CD4-positive, alpha-beta T cell (primary cell): ENCODE data around the gene ASRGL1. TPM values are rescaled to one million over a fixed set of nuclear protein-coding genes. Genes with fewer than 3 reads are reported as not detected.

Experiments
- ATAC-seq: fragments of 200-7000 bp; cut with Tn5 transposase; one replicate; pipeline ENCODE4 v1.10.0; 2022; ENCODE audit warnings: mild to moderate bottlenecking; ENCODE audit not compliant: poor library complexity
- CTCF ChIA-PET: fragments of 350-600 bp; sonication (Branson Sonifier 250); formaldehyde crosslinking; loops from one replicate; lab custom pipeline; 2021; ENCODE audit warnings: antibody characterized with exemption, inconsistent platforms; lab: Charles Lee
- POLR2A ChIA-PET: fragments of 350-600 bp; sonication (Branson Sonifier 250); formaldehyde crosslinking; loops from one replicate; lab custom pipeline; 2021; ENCODE audit warnings: antibody characterized with exemption, inconsistent platforms; lab: Charles Lee
- DNase-seq, 14 experiments: peaks; one replicate each; pipeline ENCODE4 v3.0.0-alpha.2; 2013 to 2020; ENCODE audit warnings: mixed read lengths in 2 of 14
- H3K27ac ChIP-seq, 2 donors: one replicate each; pipeline versions ENCODE4 v1.5.1 to v1.7.0; 2013; ENCODE audit warnings: low read length in 2 of 2, low read depth in 1 of 2, mild to moderate bottlenecking in 1 of 2
- H3K27me3 ChIP-seq, 2 experiments: 1 replicate in 1 of 2; 2 replicates in 1 of 2; pipeline versions ENCODE4 v1.6.1 to v1.7.0; 2013; ENCODE audit warnings: low read length in 2 of 2, control low read depth in 1 of 2, mild to moderate bottlenecking in 1 of 2, moderate library complexity in 1 of 2; ENCODE audit not compliant: insufficient read depth in 2 of 2, control insufficient read depth in 1 of 2
- H3K36me3 ChIP-seq: one replicate; pipeline ENCODE4 v1.6.1; 2013; ENCODE audit warnings: low read length, control low read depth; ENCODE audit not compliant: insufficient read depth
- H3K4me1 ChIP-seq: one replicate; pipeline ENCODE4 v1.6.1; 2013; ENCODE audit warnings: low read length, control low read depth; ENCODE audit not compliant: insufficient read depth
- H3K4me3 ChIP-seq: one replicate; pipeline ENCODE4 v1.5.1; 2013; ENCODE audit warnings: mild to moderate bottlenecking, low read length, moderate library complexity
- H3K9me3 ChIP-seq, 2 experiments: 1 replicate in 1 of 2; 2 replicates in 1 of 2; pipeline versions ENCODE4 v1.6.1 to v1.7.0; 2013; ENCODE audit warnings: low read length in 2 of 2, mild to moderate bottlenecking in 2 of 2, control low read depth in 1 of 2, moderate library complexity in 1 of 2; ENCODE audit not compliant: control insufficient read depth in 1 of 2, insufficient read depth in 1 of 2
- H3K27ac Mint-ChIP-seq: one replicate; pipeline ENCODE4 v1.8.0; 2020; ENCODE audit warnings: mixed read lengths
- H3K27me3 Mint-ChIP-seq: one replicate; pipeline ENCODE4 v1.8.0; 2021; ENCODE audit warnings: mixed read lengths
- H3K36me3 Mint-ChIP-seq: one replicate; pipeline ENCODE4 v1.8.0; 2021; ENCODE audit warnings: low read depth, mixed read lengths
- H3K4me1 Mint-ChIP-seq: one replicate; pipeline ENCODE4 v1.8.0; 2021; ENCODE audit warnings: low read depth, mixed read lengths
- H3K4me3 Mint-ChIP-seq: one replicate; pipeline ENCODE4 v1.8.0; 2020; ENCODE audit warnings: mild to moderate bottlenecking, mixed read lengths
- H3K9me3 Mint-ChIP-seq: one replicate; pipeline ENCODE4 v1.8.0; 2020; ENCODE audit warnings: mixed read lengths
- CTCF ChIP-seq: fragments of 200-600 bp; IDR thresholded peaks from one replicate; pipeline ENCODE4 v1.8.0; 2022; ENCODE audit warnings: antibody characterized with exemption, mild to moderate bottlenecking
- intact Hi-C, 2 experiments: fragments of 100-400 bp; cut with DNase I in 1 of 2; cut with micrococcal nuclease in 1 of 2; formaldehyde crosslinking; loops; one replicate each; pipeline versions ENCODE4 v1.15.1 to v1.9.0; 2023 to 2025; cut with DNase I, micrococcal nuclease
- total RNA-seq, 174 experiments: library from RNA in 2 of 174; stranded (reverse) in 2 of 174; gene quantifications; one replicate each; pipeline ENCODE4 v1.2.3 and lab custom pipeline; 2021 to 2026

The ASRGL1 gene
- total RNA-seq, 2 experiments from 2014 or later, result 0.74 to 0.81 TPM

- no peaks in the 10 kb centered on the region for H3K9me3 ChIP-seq
- no peaks in the 10 kb centered on the region for H3K27me3 ChIP-seq
- intact Hi-C loops, result no loop called here
- Mint-ChIP-seq H3K4me1 (no peaks in the 10 kb centered on the region), H3K36me3 (no peaks in the 10 kb centered on the region), H3K4me3 (no peak overlapping the region), H3K9me3 (no peaks in the 10 kb centered on the region), H3K27me3 (no peaks in the 10 kb centered on the region), H3K27ac (no peak overlapping the region)
- no peak overlapping the region for H3K27ac ChIP-seq
- ChIA-PET CTCF (no interaction called here), POLR2A (no interaction called here)
- no peaks in the 10 kb centered on the region for H3K4me1 ChIP-seq
- H3K4me3 ChIP-seq, result no peak overlapping the region
- ATAC-seq (no peak), DNase-seq (no peak)
- TF ChIP-seq CTCF, result no peak
- H3K36me3 ChIP-seq, result no peaks in the 10 kb centered on the region
Measured at GRCh38 chr11:62413060-62413696, 75.9 kb downstream of the ASRGL1 start.

GRCh38 chr11:62416596-62416995 lies 79.3 kb downstream of the ASRGL1 start:
- intact Hi-C loops, result no loop called here
- DNase-seq (no peak), ATAC-seq (no peak)
- Histone ChIP-seq H3K27me3 (no peaks in the 10 kb centered on the region), H3K4me3 (no peak overlapping the region), H3K27ac (no peak overlapping the region), H3K4me1 (no peaks in the 10 kb centered on the region), H3K36me3 (no peaks in the 10 kb centered on the region), H3K9me3 (no peaks in the 10 kb centered on the region)
- Mint-ChIP-seq H3K4me1 (no peaks in the 10 kb centered on the region), H3K27me3 (no peaks in the 10 kb centered on the region), H3K36me3 (no peaks in the 10 kb centered on the region), H3K9me3 (no peaks in the 10 kb centered on the region), H3K4me3 (no peak overlapping the region), H3K27ac (no peak overlapping the region)
- ChIA-PET CTCF (interaction anchor here (1.2 kb wide), 1 partner anchor 8 kb away, joined by 4 read pairs; no protein-coding TSS in a partner anchor), POLR2A (no interaction called here)
- no peak for TF ChIP-seq CTCF

GRCh38 chr11:62418136-62418535 lies 80.9 kb downstream of the ASRGL1 start:
- no peak overlapping the region for H3K4me3 ChIP-seq
- no peak for ATAC-seq
- H3K9me3 Mint-ChIP-seq, result no peaks in the 10 kb centered on the region
- no peaks in the 10 kb centered on the region for H3K27me3 ChIP-seq
- no peak overlapping the region for H3K27ac ChIP-seq
- H3K4me3 Mint-ChIP-seq, result no peak overlapping the region
- no peak overlapping the region for H3K27ac Mint-ChIP-seq
- H3K36me3 Mint-ChIP-seq, result no peaks in the 10 kb centered on the region
- H3K27me3 Mint-ChIP-seq, result no peaks in the 10 kb centered on the region
- H3K36me3 ChIP-seq, result no peaks in the 10 kb centered on the region
- H3K4me1 Mint-ChIP-seq, result no peaks in the 10 kb centered on the region
- intact Hi-C loops, result no loop called here
- no peaks in the 10 kb centered on the region for H3K4me1 ChIP-seq
- no peaks in the 10 kb centered on the region for H3K9me3 ChIP-seq
- TF ChIP-seq CTCF, result no peak
- ChIA-PET POLR2A (no interaction called here), CTCF (no interaction called here)
- DNase-seq, result no peak
